Thyroid gland (tissue), 4 donors: Measurements from ENCODE around the gene PXDN.

Experiments
- POLR2A ChIP-seq, 2 donors: fragments of 450-650 bp; IDR thresholded peaks; one replicate each; pipeline ENCODE4 v1.6.1; 2017; ENCODE audit warnings: antibody characterized with exemption in 2 of 2, mild to moderate bottlenecking in 2 of 2, moderate library complexity in 1 of 2
- TF ChIP-seq, protein P1 (sequence below), 6 experiments: fragments of 200-600 bp in 3 of 6; fragments of 450-650 bp in 3 of 6; sonication (generic) in 3 of 6; IDR thresholded peaks; one replicate each; pipeline ENCODE4 v1.5.1; 2016 to 2019; ENCODE audit warnings: antibody characterized with exemption in 6 of 6, mild to moderate bottlenecking in 2 of 6, inconsistent platforms in 1 of 6, moderate library complexity in 1 of 6

DNA sequence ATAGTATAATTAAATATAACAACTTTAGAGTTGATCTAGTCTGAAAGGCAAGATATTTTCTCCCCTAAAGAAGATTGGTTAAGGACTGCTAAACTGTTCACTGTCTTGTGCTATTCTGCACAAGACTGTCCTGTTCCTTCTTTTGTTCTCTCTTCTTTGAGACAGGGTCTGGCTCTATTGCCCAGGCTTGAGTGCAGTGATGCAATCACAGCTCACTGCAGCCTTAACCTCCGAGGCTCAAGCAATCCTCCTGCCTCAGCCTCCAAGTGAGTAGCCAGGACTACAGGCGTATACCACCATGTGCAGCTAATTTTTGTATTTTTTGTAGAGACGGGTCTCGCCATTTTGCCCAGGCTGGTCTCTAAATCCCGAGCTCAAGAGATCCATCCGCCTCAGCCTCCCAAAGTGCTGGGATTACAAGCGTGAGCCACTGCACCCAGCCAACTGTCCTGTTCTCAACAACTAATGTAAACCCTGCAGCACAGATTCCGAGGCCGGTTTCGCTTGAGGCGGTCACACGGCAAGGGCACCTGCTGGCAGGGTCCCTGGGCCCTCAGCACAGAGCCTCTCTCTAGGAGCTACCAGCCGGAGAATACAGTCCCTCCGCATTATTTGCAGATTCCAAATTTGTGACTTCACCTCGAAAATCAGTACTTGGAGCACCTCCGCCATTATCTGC is 16.4 kb downstream of the PXDN start:
- TF ChIP-seq, protein P1, sequence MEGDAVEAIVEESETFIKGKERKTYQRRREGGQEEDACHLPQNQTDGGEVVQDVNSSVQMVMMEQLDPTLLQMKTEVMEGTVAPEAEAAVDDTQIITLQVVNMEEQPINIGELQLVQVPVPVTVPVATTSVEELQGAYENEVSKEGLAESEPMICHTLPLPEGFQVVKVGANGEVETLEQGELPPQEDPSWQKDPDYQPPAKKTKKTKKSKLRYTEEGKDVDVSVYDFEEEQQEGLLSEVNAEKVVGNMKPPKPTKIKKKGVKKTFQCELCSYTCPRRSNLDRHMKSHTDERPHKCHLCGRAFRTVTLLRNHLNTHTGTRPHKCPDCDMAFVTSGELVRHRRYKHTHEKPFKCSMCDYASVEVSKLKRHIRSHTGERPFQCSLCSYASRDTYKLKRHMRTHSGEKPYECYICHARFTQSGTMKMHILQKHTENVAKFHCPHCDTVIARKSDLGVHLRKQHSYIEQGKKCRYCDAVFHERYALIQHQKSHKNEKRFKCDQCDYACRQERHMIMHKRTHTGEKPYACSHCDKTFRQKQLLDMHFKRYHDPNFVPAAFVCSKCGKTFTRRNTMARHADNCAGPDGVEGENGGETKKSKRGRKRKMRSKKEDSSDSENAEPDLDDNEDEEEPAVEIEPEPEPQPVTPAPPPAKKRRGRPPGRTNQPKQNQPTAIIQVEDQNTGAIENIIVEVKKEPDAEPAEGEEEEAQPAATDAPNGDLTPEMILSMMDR (IDR thresholded peaks at IDR 0.05) = no peak
- no peak for TF ChIP-seq POLR2A (IDR thresholded peaks at IDR 0.05)
